Fibroblast of lung (primary cell): Measurements from ENCODE around the gene SPPL2C.

ENCODE experiments used
- EZH2 ChIP-seq: IDR thresholded peaks from 2 replicates; pipeline ENCODE4 v1.5.1; 2012; ENCODE audit warnings: low read length, control low read depth, mild to moderate bottlenecking; ENCODE audit errors: missing control alignments
- TF ChIP-seq, protein P1 (sequence below), 2 donors: IDR thresholded peaks in 1 of 2; conservative IDR thresholded peaks in 1 of 2; 1 replicate in 1 of 2; 2 replicates in 1 of 2; pipeline ENCODE4 v1.5.1; 2011 to 2012; ENCODE audit warnings: low read length in 2 of 2, control low read depth in 1 of 2, inconsistent platforms in 1 of 2, low read depth in 1 of 2, mild to moderate bottlenecking in 1 of 2

DNA sequence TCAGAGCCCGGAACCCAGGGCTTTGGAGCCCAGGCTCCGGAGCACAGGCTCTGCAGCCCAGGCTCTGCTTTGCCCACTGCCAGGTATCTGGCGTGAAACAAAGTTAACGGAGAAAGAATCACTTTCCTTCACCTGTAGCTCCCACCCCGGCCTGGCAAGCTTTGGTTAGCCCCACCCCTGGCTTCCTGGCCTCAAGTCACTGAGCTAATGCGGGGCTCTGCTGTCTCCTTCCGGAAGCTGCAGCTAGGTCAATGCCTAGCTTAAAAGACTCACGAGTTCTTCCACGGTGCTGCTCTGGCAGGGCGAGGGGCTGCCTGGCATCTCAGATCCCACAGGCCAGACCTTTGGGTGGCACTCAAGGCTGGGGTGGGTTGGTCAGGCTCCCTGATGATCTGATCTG, 21.1 kb upstream of the SPPL2C start:
- TF ChIP-seq, protein P1, sequence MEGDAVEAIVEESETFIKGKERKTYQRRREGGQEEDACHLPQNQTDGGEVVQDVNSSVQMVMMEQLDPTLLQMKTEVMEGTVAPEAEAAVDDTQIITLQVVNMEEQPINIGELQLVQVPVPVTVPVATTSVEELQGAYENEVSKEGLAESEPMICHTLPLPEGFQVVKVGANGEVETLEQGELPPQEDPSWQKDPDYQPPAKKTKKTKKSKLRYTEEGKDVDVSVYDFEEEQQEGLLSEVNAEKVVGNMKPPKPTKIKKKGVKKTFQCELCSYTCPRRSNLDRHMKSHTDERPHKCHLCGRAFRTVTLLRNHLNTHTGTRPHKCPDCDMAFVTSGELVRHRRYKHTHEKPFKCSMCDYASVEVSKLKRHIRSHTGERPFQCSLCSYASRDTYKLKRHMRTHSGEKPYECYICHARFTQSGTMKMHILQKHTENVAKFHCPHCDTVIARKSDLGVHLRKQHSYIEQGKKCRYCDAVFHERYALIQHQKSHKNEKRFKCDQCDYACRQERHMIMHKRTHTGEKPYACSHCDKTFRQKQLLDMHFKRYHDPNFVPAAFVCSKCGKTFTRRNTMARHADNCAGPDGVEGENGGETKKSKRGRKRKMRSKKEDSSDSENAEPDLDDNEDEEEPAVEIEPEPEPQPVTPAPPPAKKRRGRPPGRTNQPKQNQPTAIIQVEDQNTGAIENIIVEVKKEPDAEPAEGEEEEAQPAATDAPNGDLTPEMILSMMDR (conservative IDR thresholded peaks at IDR 0.05 in 1 of 2, IDR thresholded peaks at IDR 0.05 in 1 of 2; ENCODE audit: low read depth in 1 of 2, low read length in 2 of 2), result no peak
- no peak for TF ChIP-seq EZH2
